Esophagus muscularis mucosa (tissue), 4 donors: ENCODE measurements around the gene LDLRAD3. TPM values are rescaled to one million over a fixed set of nuclear protein-coding genes. Genes with fewer than 3 reads are reported as not detected.

Source experiments
- DNase-seq: peaks from one replicate; pipeline ENCODE4 v3.0.0-alpha.2; 2017; ENCODE audit errors: extremely low spot score
- H3K27ac ChIP-seq, 4 donors: fragments of 200-600 bp; sonication (generic); replicated peaks in 1 of 4; 1 replicate in 3 of 4; 2 replicates in 1 of 4; pipeline ENCODE4 v1.5.1; 2016 to 2019; ENCODE audit warnings: mild to moderate bottlenecking in 1 of 4
- H3K27me3 ChIP-seq, 4 donors: fragments of 200-600 bp; sonication (generic); one replicate each; pipeline versions ENCODE4 v1.5.1 to v1.6.0; 2016 to 2019
- H3K36me3 ChIP-seq, 4 donors: fragments of 200-600 bp; sonication (generic); one replicate each; pipeline ENCODE4 v1.5.1; 2016 to 2019
- H3K4me1 ChIP-seq, 4 donors: fragments of 200-600 bp; sonication (generic); one replicate each; pipeline ENCODE4 v1.5.1; 2016 to 2019
- H3K4me3 ChIP-seq, 4 donors: fragments of 200-600 bp; sonication (generic); 1 replicate in 2 of 4; 2 replicates in 2 of 4; pipeline ENCODE4 v1.5.1; 2016 to 2019; ENCODE audit warnings: mild to moderate bottlenecking in 4 of 4, moderate library complexity in 1 of 4
- H3K9me3 ChIP-seq, 4 donors: fragments of 200-600 bp; sonication (generic); 1 replicate in 3 of 4; 2 replicates in 1 of 4; pipeline ENCODE4 v1.5.1; 2016 to 2019
- EP300 ChIP-seq: sonication (generic); formaldehyde crosslinking; IDR thresholded peaks from one replicate; pipeline ENCODE4 v1.6.1; 2017; ENCODE audit warnings: antibody characterized with exemption
- POLR2A ChIP-seq: fragments of 450-650 bp; IDR thresholded peaks from one replicate; pipeline ENCODE4 v1.6.1; 2017; ENCODE audit warnings: antibody characterized with exemption, moderate library complexity, mild to moderate bottlenecking, low read depth
- POLR2AphosphoS5 ChIP-seq, 2 donors: sonication (generic); formaldehyde crosslinking; IDR thresholded peaks; one replicate each; pipeline ENCODE4 v1.6.1; 2017; ENCODE audit warnings: antibody characterized with exemption in 2 of 2
- WGBS: methylation state at CpG from one replicate; pipeline ENCODE4 v1.1.5; 2018; 5-methylcytosine and 5-hydroxymethylcytosine counted together
- intact Hi-C: fragments of 100-400 bp; cut with DNase I; formaldehyde crosslinking; loops from one replicate; pipeline ENCODE4 v1.15.1; 2023
- total RNA-seq, 4 donors: library from RNA; depleted of rRNA; stranded (reverse); fragments of >200 nt; gene quantifications; one replicate each; pipeline versions ENCODE4 v1.1.0 to v1.2.1, GENCODE V29; 2016
- TF ChIP-seq, protein P1 (sequence below), 3 experiments: fragments of 200-600 bp in 2 of 3; fragments of 450-650 bp in 1 of 3; sonication (generic) in 2 of 3; IDR thresholded peaks; one replicate each; pipeline ENCODE4 v1.5.1; 2017 to 2019; ENCODE audit warnings: antibody characterized with exemption in 3 of 3, mild to moderate bottlenecking in 2 of 3, moderate library complexity in 1 of 3

Gene LDLRAD3
- total RNA-seq, 4 donors from 2014 or later: 6.8 to 8.7 (median 8.2) TPM

DNA sequence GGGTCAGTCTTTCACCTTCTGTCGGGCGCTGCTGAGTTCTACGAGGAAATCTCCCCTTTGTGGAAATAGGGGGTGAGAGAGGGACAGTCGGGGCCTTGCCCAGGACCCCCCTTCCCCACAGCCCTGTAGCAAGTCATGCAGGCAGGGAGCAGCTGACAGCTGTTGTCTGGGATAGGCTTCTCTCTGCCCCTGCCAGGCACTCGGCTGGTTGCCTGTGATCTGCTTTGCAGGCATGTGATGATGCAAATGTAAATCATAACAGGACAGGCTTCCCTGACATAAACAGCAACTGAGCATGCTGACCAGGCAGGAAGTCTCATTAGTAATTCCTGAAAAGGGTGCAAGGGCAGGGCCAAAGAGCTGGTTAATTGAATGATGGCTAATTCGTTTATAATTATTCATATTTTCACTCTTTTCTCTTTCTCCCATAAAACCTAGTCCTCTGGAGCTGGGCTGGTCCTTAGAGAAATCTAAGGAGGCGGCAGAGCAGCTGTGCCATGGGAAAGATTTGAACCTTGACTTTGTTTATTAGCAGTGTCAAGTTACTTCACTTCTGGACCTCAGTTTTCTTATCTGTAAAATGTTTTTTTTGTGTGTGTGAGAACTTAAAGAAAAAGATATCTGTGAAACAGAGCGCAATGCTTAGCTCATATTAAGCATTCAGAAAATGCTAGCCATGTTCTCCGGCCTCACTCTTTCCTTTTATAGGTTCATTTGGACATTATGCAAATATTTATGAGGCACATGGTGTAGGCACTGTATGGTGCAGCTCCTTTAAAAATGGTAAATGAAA, 129.7 kb downstream of the LDLRAD3 start:
- no peak for TF ChIP-seq EP300
- TF ChIP-seq, protein P1, sequence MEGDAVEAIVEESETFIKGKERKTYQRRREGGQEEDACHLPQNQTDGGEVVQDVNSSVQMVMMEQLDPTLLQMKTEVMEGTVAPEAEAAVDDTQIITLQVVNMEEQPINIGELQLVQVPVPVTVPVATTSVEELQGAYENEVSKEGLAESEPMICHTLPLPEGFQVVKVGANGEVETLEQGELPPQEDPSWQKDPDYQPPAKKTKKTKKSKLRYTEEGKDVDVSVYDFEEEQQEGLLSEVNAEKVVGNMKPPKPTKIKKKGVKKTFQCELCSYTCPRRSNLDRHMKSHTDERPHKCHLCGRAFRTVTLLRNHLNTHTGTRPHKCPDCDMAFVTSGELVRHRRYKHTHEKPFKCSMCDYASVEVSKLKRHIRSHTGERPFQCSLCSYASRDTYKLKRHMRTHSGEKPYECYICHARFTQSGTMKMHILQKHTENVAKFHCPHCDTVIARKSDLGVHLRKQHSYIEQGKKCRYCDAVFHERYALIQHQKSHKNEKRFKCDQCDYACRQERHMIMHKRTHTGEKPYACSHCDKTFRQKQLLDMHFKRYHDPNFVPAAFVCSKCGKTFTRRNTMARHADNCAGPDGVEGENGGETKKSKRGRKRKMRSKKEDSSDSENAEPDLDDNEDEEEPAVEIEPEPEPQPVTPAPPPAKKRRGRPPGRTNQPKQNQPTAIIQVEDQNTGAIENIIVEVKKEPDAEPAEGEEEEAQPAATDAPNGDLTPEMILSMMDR (IDR thresholded peaks at IDR 0.05): no peak
- TF ChIP-seq POLR2A: no peak
- no peak for TF ChIP-seq POLR2AphosphoS5 (IDR thresholded peaks at IDR 0.05)
- H3K36me3 ChIP-seq: no peaks in the 10 kb centered on the region
- no peaks in the 10 kb centered on the region for H3K27me3 ChIP-seq
- intact Hi-C loops: no loop called here
- WGBS: 61% methylated on average over 9 of the region's 9 CpGs
- H3K4me1 ChIP-seq: peaks cover 11 to 19% (median 16%) of the 10 kb centered on the region in 4 donors
- H3K4me3 ChIP-seq: no peak overlapping the region
- no peak for DNase-seq
- H3K9me3 ChIP-seq: no peaks in the 10 kb centered on the region
- no peak overlapping the region for H3K27ac ChIP-seq

DNA sequence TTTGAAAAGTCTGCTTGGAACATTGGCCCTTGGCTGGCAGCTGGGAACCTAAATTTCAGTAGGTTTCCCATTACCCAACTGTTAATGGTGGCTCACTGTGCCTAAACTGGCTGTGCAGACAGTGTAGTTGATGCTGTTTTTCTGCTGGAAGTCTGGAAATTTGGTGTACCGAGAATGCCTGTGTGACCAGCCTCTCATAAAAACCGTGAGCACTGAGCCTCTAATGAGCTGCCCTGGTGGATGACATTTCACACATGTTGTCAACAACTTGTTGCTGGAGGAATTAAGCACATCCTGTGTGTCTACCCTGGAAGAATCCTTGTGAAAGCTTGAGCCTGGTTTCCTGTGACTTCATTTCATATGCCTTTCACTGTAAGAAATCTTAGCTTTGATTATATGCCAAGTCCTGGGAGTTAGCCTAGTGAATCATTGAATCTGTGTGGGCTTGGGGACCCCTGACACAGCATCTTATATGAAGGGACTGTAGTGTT, 131.1 kb downstream of the LDLRAD3 start:
- 83% methylated on average over 1 of the region's 2 CpGs for WGBS
- intact Hi-C loops: no loop called here
- no peak for DNase-seq
- TF ChIP-seq EP300 (no peak), POLR2A (no peak), POLR2AphosphoS5 (IDR thresholded peaks at IDR 0.05) (no peak)
- TF ChIP-seq, protein P1 (IDR thresholded peaks at IDR 0.05): no peak
- H3K9me3 ChIP-seq: no peaks in the 10 kb centered on the region
- H3K27ac ChIP-seq: peak overlapping the region in 1 of 4 donors; percentile 28
- H3K27me3 ChIP-seq: no peaks in the 10 kb centered on the region
- H3K36me3 ChIP-seq: no peaks in the 10 kb centered on the region
- no peak overlapping the region for H3K4me3 ChIP-seq
- H3K4me1 ChIP-seq: peaks cover 11 to 19% (median 16%) of the 10 kb centered on the region in 4 donors

DNA sequence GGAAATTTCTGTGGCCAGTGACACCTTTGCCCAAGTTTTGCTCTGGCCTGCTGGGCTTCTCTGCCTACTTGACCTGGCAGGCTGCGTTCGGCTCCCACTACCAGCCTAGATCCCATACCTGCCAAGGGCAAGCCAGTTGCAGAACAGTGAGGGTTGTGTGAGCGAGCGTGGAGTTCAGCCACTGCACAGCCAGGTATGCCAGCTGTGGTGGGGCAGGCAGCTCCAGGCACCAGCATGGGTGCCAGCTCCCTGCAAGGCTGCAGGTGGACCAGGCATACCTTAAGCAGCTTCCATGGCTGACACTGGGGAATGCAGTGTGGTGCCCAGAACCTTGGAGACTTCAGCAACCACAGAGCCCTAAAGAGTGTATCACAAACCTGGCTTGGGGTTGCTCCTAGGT, 133.5 kb downstream of the LDLRAD3 start:
- no peak for DNase-seq
- Histone ChIP-seq H3K4me1 (peaks cover 11 to 19% (median 16%) of the 10 kb centered on the region in 4 donors), H3K9me3 (no peaks in the 10 kb centered on the region), H3K4me3 (no peak overlapping the region), H3K36me3 (peaks cover 0 to 8% (median 0%) of the 10 kb centered on the region in 4 donors), H3K27me3 (no peaks in the 10 kb centered on the region), H3K27ac (no peak overlapping the region)
- TF ChIP-seq, protein P1 (IDR thresholded peaks at IDR 0.05): no peak
- no peak for TF ChIP-seq POLR2A
- no peak for TF ChIP-seq EP300
- no peak for TF ChIP-seq POLR2AphosphoS5 (IDR thresholded peaks at IDR 0.05)
- intact Hi-C loops: no loop called here
- 100% methylated on average over 4 of the region's 4 CpGs for WGBS

DNA sequence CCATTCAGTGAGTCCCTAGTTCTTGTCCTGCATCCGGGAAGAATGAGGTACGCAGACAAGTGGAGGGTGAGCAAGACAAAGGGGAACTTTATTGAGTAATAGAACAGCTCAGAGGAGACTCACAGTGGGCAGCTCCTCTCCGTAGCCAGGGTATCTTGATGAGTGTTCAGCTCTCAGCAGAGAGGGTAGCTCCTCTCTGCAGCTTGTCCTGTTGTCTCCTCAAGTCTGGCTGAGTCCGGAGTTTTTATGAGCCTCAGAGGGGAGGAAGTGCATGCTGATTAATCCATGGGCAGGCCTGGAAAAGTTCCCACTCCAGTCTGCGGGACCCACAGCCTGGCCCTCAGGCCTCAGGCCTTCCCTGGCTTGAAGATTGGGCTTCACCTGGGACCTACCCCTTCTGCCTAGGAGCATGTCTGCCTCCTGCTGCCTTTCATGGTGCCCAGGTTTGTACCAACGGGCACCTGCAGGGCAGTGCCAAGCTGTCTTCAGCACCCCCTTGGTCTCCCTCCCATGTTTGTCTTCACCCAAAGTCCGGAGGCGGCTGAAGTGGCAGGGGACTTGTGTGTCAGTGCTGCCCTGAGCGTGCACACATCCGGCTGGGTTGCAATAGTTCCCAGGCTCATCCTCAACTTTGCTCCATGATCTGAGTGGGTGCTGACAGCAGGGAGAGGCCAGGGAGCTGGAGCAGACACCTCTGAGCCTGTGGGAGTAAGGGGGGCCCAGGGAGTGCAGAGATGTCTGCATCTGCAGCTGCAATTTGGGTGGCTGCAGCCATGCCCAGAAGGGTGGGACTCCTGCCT, 134.2 kb downstream of the LDLRAD3 start:
- no peak overlapping the region for H3K4me3 ChIP-seq
- intact Hi-C loops: no loop called here
- TF ChIP-seq, protein P1 (IDR thresholded peaks at IDR 0.05): no peak
- TF ChIP-seq EP300 (no peak), POLR2A (no peak)
- H3K9me3 ChIP-seq: no peaks in the 10 kb centered on the region
- WGBS: 89% methylated on average over 10 of the region's 10 CpGs
- peaks cover 0 to 13% (median 0%) of the 10 kb centered on the region in 4 donors for H3K36me3 ChIP-seq
- H3K27me3 ChIP-seq: no peaks in the 10 kb centered on the region
- H3K27ac ChIP-seq: no peak overlapping the region
- H3K4me1 ChIP-seq: peaks cover 11 to 17% (median 14%) of the 10 kb centered on the region in 4 donors
- DNase-seq: no peak
